Duodenal mucosa (tissue), 2 donors: ENCODE results near the gene TMEM45A.
A peak's percentile ranks its signal among the peaks of the same experiment; 100 is the strongest.

Source experiments
- H3K27ac ChIP-seq: one replicate; pipeline ENCODE4 v1.7.0; 2013; ENCODE audit warnings: low read depth, low read length
- H3K27me3 ChIP-seq, 2 donors: one replicate each; pipeline ENCODE4 v1.7.0; 2013; ENCODE audit warnings: low read length in 2 of 2, control low read depth in 1 of 2; ENCODE audit not compliant: insufficient read depth in 2 of 2, control insufficient read depth in 1 of 2
- H3K36me3 ChIP-seq, 2 donors: one replicate each; pipeline ENCODE4 v1.7.0; 2013; ENCODE audit warnings: low read length in 2 of 2, control low read depth in 1 of 2; ENCODE audit not compliant: insufficient read depth in 2 of 2, control insufficient read depth in 1 of 2
- H3K4me1 ChIP-seq, 2 donors: one replicate each; pipeline ENCODE4 v1.7.0; 2013; ENCODE audit warnings: low read length in 2 of 2, control low read depth in 1 of 2; ENCODE audit not compliant: insufficient read depth in 2 of 2, control insufficient read depth in 1 of 2
- H3K4me3 ChIP-seq, 2 donors: one replicate each; pipeline ENCODE4 v1.7.0; 2013; ENCODE audit warnings: low read length in 2 of 2, low read depth in 1 of 2
- H3K9ac ChIP-seq, 2 donors: one replicate each; pipeline ENCODE4 v1.7.0; 2013; ENCODE audit warnings: low read length in 2 of 2, low read depth in 1 of 2
- H3K9me3 ChIP-seq, 2 donors: one replicate each; pipeline ENCODE4 v1.7.0; 2013; ENCODE audit warnings: low read length in 2 of 2, control low read depth in 1 of 2; ENCODE audit not compliant: control insufficient read depth in 1 of 2

TMEM45A gene

GRCh38 chr3:100603469-100603868 lies 111.0 kb downstream of the TMEM45A start:
- H3K27ac ChIP-seq = no peak overlapping the region
- peak overlapping the region; percentile 37 to 38 for H3K4me3 ChIP-seq
- H3K36me3 ChIP-seq = no peaks in the 10 kb centered on the region
- no peaks in the 10 kb centered on the region for H3K9me3 ChIP-seq
- peaks cover 21 to 25% of the 10 kb centered on the region in 2 donors for H3K4me1 ChIP-seq
- peak overlapping the region in 1 of 2 donors; percentile 14 for H3K9ac ChIP-seq
- H3K27me3 ChIP-seq = no peaks in the 10 kb centered on the region

GRCh38 chr3:100605358-100605757 lies 112.9 kb downstream of the TMEM45A start:
- Histone ChIP-seq H3K27me3 (no peaks in the 10 kb centered on the region), H3K4me3 (no peak overlapping the region), H3K27ac (no peak overlapping the region), H3K9me3 (no peaks in the 10 kb centered on the region), H3K36me3 (no peaks in the 10 kb centered on the region), H3K4me1 (peaks cover 22 to 30% of the 10 kb centered on the region in 2 donors), H3K9ac (no peak overlapping the region)

GRCh38 chr3:100606894-100607512 lies 114.6 kb downstream of the TMEM45A start:
- Histone ChIP-seq H3K4me3 (no peak overlapping the region), H3K9me3 (no peaks in the 10 kb centered on the region), H3K36me3 (no peaks in the 10 kb centered on the region), H3K27ac (no peak overlapping the region), H3K4me1 (peaks cover 22 to 30% of the 10 kb centered on the region in 2 donors), H3K9ac (no peak overlapping the region), H3K27me3 (no peaks in the 10 kb centered on the region)

- Histone ChIP-seq H3K4me1 (peaks cover 5 to 11% of the 10 kb centered on the region in 2 donors), H3K9me3 (no peaks in the 10 kb centered on the region), H3K27me3 (no peaks in the 10 kb centered on the region), H3K9ac (peak within 1 kb of the TSS; percentile 69 to 81), H3K4me3 (peak within 1 kb of the TSS; percentile 71 to 89), H3K27ac (peak within 1 kb of the TSS; percentile 39), H3K36me3 (no peaks in the 10 kb centered on the region)
Observed at GRCh38 chr3:100609305-100609704, 116.9 kb downstream of the TMEM45A start, which contains the start of gene ADGRG7. ADGRG7 (plus strand) TSS chr3:100609601; CDS start chr3:100609857, 256 bp downstream.

GRCh38 chr3:100609963-100610362 lies 117.5 kb downstream of the TMEM45A start:
- no peaks in the 10 kb centered on the region for H3K27me3 ChIP-seq
- H3K36me3 ChIP-seq = no peaks in the 10 kb centered on the region
- peak overlapping the region; percentile 71 to 89 for H3K4me3 ChIP-seq
- H3K4me1 ChIP-seq = peaks cover 6 to 11% of the 10 kb centered on the region in 2 donors
- no peak overlapping the region for H3K27ac ChIP-seq
- no peaks in the 10 kb centered on the region for H3K9me3 ChIP-seq
- H3K9ac ChIP-seq = peak overlapping the region; percentile 69 to 81

- peak overlapping the region; percentile 71 to 89 for H3K4me3 ChIP-seq
- H3K36me3 ChIP-seq = no peaks in the 10 kb centered on the region
- peaks cover 15% of the 10 kb centered on the region in 2 donors for H3K4me1 ChIP-seq
Observed at GRCh38 chr3:100611221-100611620, 118.8 kb downstream of the TMEM45A start.

GRCh38 chr3:100613721-100614390 lies 121.4 kb downstream of the TMEM45A start:
- Histone ChIP-seq H3K9ac (peak overlapping the region in 1 of 2 donors; percentile 23), H3K36me3 (no peaks in the 10 kb centered on the region), H3K4me3 (peak overlapping the region; percentile 64 to 89), H3K27ac (peak overlapping the region; percentile 36), H3K9me3 (no peaks in the 10 kb centered on the region), H3K27me3 (no peaks in the 10 kb centered on the region), H3K4me1 (peaks cover 9 to 14% of the 10 kb centered on the region in 2 donors)

More at GRCh38 chr3:100611221-100611620, 118.8 kb downstream of the TMEM45A start:
- peak overlapping the region; percentile 69 to 81 for H3K9ac ChIP-seq
- H3K27ac ChIP-seq = no peak overlapping the region
- H3K27me3 ChIP-seq = no peaks in the 10 kb centered on the region
- H3K9me3 ChIP-seq = no peaks in the 10 kb centered on the region

- no peak overlapping the region for H3K9ac ChIP-seq
- no peaks in the 10 kb centered on the region for H3K9me3 ChIP-seq
- H3K27me3 ChIP-seq = no peaks in the 10 kb centered on the region
- H3K4me3 ChIP-seq = peak overlapping the region; percentile 34 to 35
- H3K4me1 ChIP-seq = peaks cover 5 to 11% of the 10 kb centered on the region in 2 donors
- H3K36me3 ChIP-seq = no peaks in the 10 kb centered on the region
- H3K27ac ChIP-seq = no peak overlapping the region
Observed at GRCh38 chr3:100614941-100615340, 122.5 kb downstream of the TMEM45A start.

- H3K27ac ChIP-seq = no peak overlapping the region
- H3K4me3 ChIP-seq = peak overlapping the region in 1 of 2 donors; percentile 35
- H3K36me3 ChIP-seq = no peaks in the 10 kb centered on the region
- no peaks in the 10 kb centered on the region for H3K9me3 ChIP-seq
- no peak overlapping the region for H3K9ac ChIP-seq
- no peaks in the 10 kb centered on the region for H3K27me3 ChIP-seq
- H3K4me1 ChIP-seq = peaks cover 5 to 14% of the 10 kb centered on the region in 2 donors
Observed at GRCh38 chr3:100615684-100616083, 123.3 kb downstream of the TMEM45A start.

GRCh38 chr3:100621251-100621650 lies 128.8 kb downstream of the TMEM45A start:
- H3K27me3 ChIP-seq = no peaks in the 10 kb centered on the region
- H3K4me3 ChIP-seq = no peak overlapping the region
- peaks cover 0 to 11% of the 10 kb centered on the region in 2 donors for H3K4me1 ChIP-seq
- H3K9ac ChIP-seq = no peak overlapping the region
- H3K9me3 ChIP-seq = no peaks in the 10 kb centered on the region
- no peak overlapping the region for H3K27ac ChIP-seq
- H3K36me3 ChIP-seq = no peaks in the 10 kb centered on the region
